HG03045 (cell line): ENCODE results near the gene FAM234A.
"Not testable (repeated sequence)": the region's sequence is repeated elsewhere in the genome, so short reads cannot be mapped to it uniquely, and the experiment has no call there.

Experiments used
- ATAC-seq: cut with Tn5 transposase; IDR thresholded peaks from one replicate; pipeline ENCODE4 v1.9.1; 2021; ENCODE audit warnings: mild to moderate bottlenecking, moderate library complexity; ENCODE audit not compliant: unreplicated experiment

FAM234A gene

GRCh38 chr16:234468-235305 is at the start of gene FAM234A:
FAM234A (plus strand) TSS chr16:234821; CDS start chr16:254414, 19,593 bp downstream.
- ATAC-seq = peak; percentile 78

- no peak for ATAC-seq
These were observed 49.4 kb upstream of the FAM234A start for GRCh38 chr16:185213-185612.

GRCh38 chr16:185691-186090 is 48.9 kb upstream of the FAM234A start:
- no peak for ATAC-seq

GRCh38 chr16:187330-187729 is 47.3 kb upstream of the FAM234A start:
- ATAC-seq = no peak

GRCh38 chr16:188674-189073 is 45.9 kb upstream of the FAM234A start:
- ATAC-seq = no peak

- ATAC-seq = no peak
These were observed 44.9 kb upstream of the FAM234A start for GRCh38 chr16:189604-190186.

- no peak for ATAC-seq
These were observed 42.8 kb upstream of the FAM234A start for GRCh38 chr16:191831-192230.

- no peak for ATAC-seq
These were observed 41.9 kb upstream of the FAM234A start for GRCh38 chr16:192686-193085.

GRCh38 chr16:193441-193840 is 41.2 kb upstream of the FAM234A start:
- no peak for ATAC-seq

GRCh38 chr16:194516-194915 is 40.1 kb upstream of the FAM234A start:
- no peak for ATAC-seq

GRCh38 chr16:200388-200787 is 34.2 kb upstream of the FAM234A start:
- no peak for ATAC-seq

- ATAC-seq = no peak
These were observed 31.4 kb upstream of the FAM234A start for GRCh38 chr16:203246-203645.

- not testable (repeated sequence) for ATAC-seq
These were observed 30.6 kb upstream of the FAM234A start for GRCh38 chr16:204046-204445.

- ATAC-seq = not testable (repeated sequence)
These were observed 25.3 kb upstream of the FAM234A start for GRCh38 chr16:209359-209758.

- not testable (repeated sequence) for ATAC-seq
These were observed 22.9 kb upstream of the FAM234A start for GRCh38 chr16:211631-212180.

GRCh38 chr16:212999-213398 is 21.6 kb upstream of the FAM234A start:
- no peak for ATAC-seq

- ATAC-seq = no peak
These were observed 14.6 kb upstream of the FAM234A start for GRCh38 chr16:220021-220420.

GRCh38 chr16:228151-228851 is 6.3 kb upstream of the FAM234A start:
- ATAC-seq = peak; percentile 2

- peak; percentile 71 for ATAC-seq
These were observed 5.5 kb upstream of the FAM234A start, which contains the start of gene LUC7L for GRCh38 chr16:228852-229730. LUC7L (minus strand) TSS chr16:229449; CDS start chr16:229339, 110 bp downstream.

GRCh38 chr16:229731-230281 is 4.8 kb upstream of the FAM234A start:
- ATAC-seq = no peak
